Astrocyte (in vitro differentiated cells and primary cell): Measurements from ENCODE around the gene NDUFC2.

ENCODE experiments used
- EZH2 ChIP-seq: IDR thresholded peaks from 2 replicates; pipeline ENCODE4 v1.6.1; 2012; ENCODE audit warnings: mild to moderate bottlenecking, low read length, inconsistent platforms; ENCODE audit not compliant: insufficient read depth
- TF ChIP-seq, protein P1 (sequence below): IDR thresholded peaks from 2 replicates; pipeline ENCODE4 v1.5.1; 2011; ENCODE audit warnings: low read depth, mild to moderate bottlenecking, inconsistent platforms, low read length, moderate library complexity; ENCODE audit not compliant: insufficient read depth

GRCh38 chr11:78111298-78111697 is 31.6 kb upstream of the NDUFC2 start:
- TF ChIP-seq, protein P1, sequence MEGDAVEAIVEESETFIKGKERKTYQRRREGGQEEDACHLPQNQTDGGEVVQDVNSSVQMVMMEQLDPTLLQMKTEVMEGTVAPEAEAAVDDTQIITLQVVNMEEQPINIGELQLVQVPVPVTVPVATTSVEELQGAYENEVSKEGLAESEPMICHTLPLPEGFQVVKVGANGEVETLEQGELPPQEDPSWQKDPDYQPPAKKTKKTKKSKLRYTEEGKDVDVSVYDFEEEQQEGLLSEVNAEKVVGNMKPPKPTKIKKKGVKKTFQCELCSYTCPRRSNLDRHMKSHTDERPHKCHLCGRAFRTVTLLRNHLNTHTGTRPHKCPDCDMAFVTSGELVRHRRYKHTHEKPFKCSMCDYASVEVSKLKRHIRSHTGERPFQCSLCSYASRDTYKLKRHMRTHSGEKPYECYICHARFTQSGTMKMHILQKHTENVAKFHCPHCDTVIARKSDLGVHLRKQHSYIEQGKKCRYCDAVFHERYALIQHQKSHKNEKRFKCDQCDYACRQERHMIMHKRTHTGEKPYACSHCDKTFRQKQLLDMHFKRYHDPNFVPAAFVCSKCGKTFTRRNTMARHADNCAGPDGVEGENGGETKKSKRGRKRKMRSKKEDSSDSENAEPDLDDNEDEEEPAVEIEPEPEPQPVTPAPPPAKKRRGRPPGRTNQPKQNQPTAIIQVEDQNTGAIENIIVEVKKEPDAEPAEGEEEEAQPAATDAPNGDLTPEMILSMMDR: no peak
- TF ChIP-seq EZH2: no peak
